Kidney (tissue), 14 donors: ENCODE results near the gene UROS. TPM values are rescaled to one million over a fixed set of nuclear protein-coding genes. Genes with fewer than 3 reads are reported as not detected.
A peak's percentile ranks its signal among the peaks of the same experiment; 100 is the strongest.

Experiments
- DNase-seq, 5 donors: peaks; one replicate each; pipeline ENCODE4 v3.0.0-alpha.2; 2013 to 2020
- FAIRE-seq: peaks from 2 replicates; lab custom pipeline; 2012; peaks lifted over from hg19 to GRCh38; lab: Jason Lieb, UNC
- H3K27ac ChIP-seq, 2 donors: one replicate each; pipeline ENCODE4 v1.7.0; 2013; ENCODE audit warnings: low read depth in 2 of 2, low read length in 2 of 2, inconsistent platforms in 1 of 2
- H3K27me3 ChIP-seq: one replicate; pipeline ENCODE4 v1.7.1; 2013; ENCODE audit warnings: low read length, inconsistent platforms; ENCODE audit not compliant: control insufficient read depth, insufficient read depth
- H3K36me3 ChIP-seq, 3 donors: one replicate each; pipeline versions ENCODE4 v1.7.0 to v1.7.1; 2013; ENCODE audit warnings: low read length in 3 of 3, control low read depth in 1 of 3, inconsistent platforms in 1 of 3; ENCODE audit not compliant: insufficient read depth in 3 of 3, control insufficient read depth in 2 of 3
- H3K4me1 ChIP-seq, 3 donors: one replicate each; pipeline versions ENCODE4 v1.7.0 to v1.7.1; 2013; ENCODE audit warnings: low read length in 3 of 3, inconsistent platforms in 1 of 3, low read depth in 1 of 3; ENCODE audit not compliant: control insufficient read depth in 2 of 3, insufficient read depth in 2 of 3
- H3K4me3 ChIP-seq, 3 donors: one replicate each; pipeline versions ENCODE4 v1.7.0 to v1.8.1; 2013; ENCODE audit warnings: low read length in 3 of 3, control low read depth in 1 of 3, inconsistent platforms in 1 of 3
- H3K9ac ChIP-seq, 3 donors: one replicate each; pipeline versions ENCODE4 v1.7.0 to v1.7.1; 2013; ENCODE audit warnings: low read length in 3 of 3, control low read depth in 1 of 3, inconsistent platforms in 1 of 3
- H3K9me3 ChIP-seq, 3 donors: one replicate each; pipeline versions ENCODE4 v1.7.0 to v1.7.1; 2013; ENCODE audit warnings: low read length in 3 of 3, control low read depth in 1 of 3, inconsistent platforms in 1 of 3; ENCODE audit not compliant: control insufficient read depth in 2 of 3, insufficient read depth in 1 of 3
- intact Hi-C: fragments of 100-400 bp; cut with DNase I; formaldehyde crosslinking; loops from one replicate; pipeline ENCODE4 v1.11.1; 2022
- polyA plus RNA-seq: library from polyadenylated mRNA; stranded (reverse); fragments of 350-450 nt; fragmentation: Illumina TruSeq; extraction: RNeasy Lipid Tissue Mini Kit (QIAGEN cat#74804); gene quantifications from one replicate; pipeline ENCODE4 v1.2.3, GENCODE V29; 2014; ENCODE audit warnings: low read depth, low replicate concordance; ENCODE audit not compliant: insufficient read depth
- total RNA-seq: library from RNA; stranded (reverse); fragmentation: NEBNext Ultra II Directional; extraction: Animal tissue kit (Norgen Biotek cat#: 25700); gene quantifications from one replicate; pipeline ENCODE4 v1.2.1, GENCODE V29; 2021
- TF ChIP-seq, protein P1 (sequence below): IDR thresholded peaks from 3 replicates; pipeline ENCODE4 v1.5.1; 2012; ENCODE audit warnings: mild to moderate bottlenecking, moderate library complexity, borderline replicate concordance; ENCODE audit not compliant: insufficient read depth; ENCODE audit errors: extremely low read depth
- donor health status: control.
- donor health status: control.
- donor health status: control.
- donor health status: control.
- donor health status: control.
- donor health status: DM: yes; HTN: yes; CAD: no.
- donor health status: Normal renal cell carcinoma (clear cell type).

The UROS gene
- total and polyA plus RNA-seq, 2 donors from 2014 or later, result 42.1 to 81.7 TPM

DNA sequence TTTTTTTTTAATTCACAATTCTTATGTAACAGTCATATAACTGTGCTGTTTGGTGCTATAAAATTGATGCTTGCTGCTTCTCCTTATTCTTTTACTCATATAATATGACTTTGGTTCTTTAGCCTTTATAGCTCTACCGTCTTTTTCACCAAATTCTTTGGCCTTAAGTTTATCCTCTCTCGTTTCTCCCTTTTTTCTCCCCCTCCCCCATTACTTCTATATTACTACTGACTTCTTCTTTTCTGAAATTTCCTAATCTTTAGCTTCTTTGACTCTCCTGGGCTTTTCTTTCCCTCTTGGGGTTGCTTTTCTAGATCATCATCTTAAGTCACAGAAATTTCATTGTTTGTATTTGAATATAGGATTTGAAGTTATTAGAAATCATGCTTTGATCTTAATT, 4.1 kb upstream of the UROS start:
- Histone ChIP-seq H3K27me3 (no peaks in the 10 kb centered on the region), H3K9ac (no peak overlapping the region), H3K4me1 (peaks cover 0 to 10% (median 9%) of the 10 kb centered on the region in 3 donors), H3K9me3 (no peaks in the 10 kb centered on the region), H3K36me3 (peaks cover 9 to 33% (median 27%) of the 10 kb centered on the region in 3 donors), H3K27ac (no peak overlapping the region), H3K4me3 (no peak overlapping the region)
- FAIRE-seq, result no peak
- TF ChIP-seq, protein P1, sequence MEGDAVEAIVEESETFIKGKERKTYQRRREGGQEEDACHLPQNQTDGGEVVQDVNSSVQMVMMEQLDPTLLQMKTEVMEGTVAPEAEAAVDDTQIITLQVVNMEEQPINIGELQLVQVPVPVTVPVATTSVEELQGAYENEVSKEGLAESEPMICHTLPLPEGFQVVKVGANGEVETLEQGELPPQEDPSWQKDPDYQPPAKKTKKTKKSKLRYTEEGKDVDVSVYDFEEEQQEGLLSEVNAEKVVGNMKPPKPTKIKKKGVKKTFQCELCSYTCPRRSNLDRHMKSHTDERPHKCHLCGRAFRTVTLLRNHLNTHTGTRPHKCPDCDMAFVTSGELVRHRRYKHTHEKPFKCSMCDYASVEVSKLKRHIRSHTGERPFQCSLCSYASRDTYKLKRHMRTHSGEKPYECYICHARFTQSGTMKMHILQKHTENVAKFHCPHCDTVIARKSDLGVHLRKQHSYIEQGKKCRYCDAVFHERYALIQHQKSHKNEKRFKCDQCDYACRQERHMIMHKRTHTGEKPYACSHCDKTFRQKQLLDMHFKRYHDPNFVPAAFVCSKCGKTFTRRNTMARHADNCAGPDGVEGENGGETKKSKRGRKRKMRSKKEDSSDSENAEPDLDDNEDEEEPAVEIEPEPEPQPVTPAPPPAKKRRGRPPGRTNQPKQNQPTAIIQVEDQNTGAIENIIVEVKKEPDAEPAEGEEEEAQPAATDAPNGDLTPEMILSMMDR, result no peak
- intact Hi-C loops, result no loop called here
- no peak for DNase-seq

DNA sequence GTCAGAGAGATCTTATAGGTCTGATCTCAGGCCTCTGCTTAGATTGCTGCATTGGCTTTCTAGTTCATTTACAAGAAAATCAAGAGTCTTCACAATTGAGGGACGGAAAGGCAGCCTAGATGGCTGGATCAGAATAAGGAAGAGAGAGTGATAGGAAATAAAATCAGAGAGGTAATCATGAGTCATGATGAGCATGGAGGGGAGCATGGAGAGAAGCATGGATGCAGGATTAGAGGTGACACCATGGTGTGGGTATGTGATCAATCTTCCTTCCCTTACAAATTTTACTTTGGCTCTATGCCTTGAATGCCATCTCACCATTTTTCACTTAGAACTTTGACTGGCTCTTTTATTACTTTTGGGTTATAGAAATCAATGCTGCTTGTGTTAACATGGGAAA, 1.7 kb upstream of the UROS start:
- Histone ChIP-seq H3K27ac (no peak overlapping the region), H3K9ac (peak overlapping the region in 1 of 3 donors; percentile 90), H3K36me3 (peaks cover 9 to 18% (median 15%) of the 10 kb centered on the region in 3 donors), H3K4me3 (peak overlapping the region in 2 of 3 donors; percentile 13 to 99), H3K4me1 (peaks cover 0 to 18% (median 15%) of the 10 kb centered on the region in 3 donors), H3K27me3 (no peaks in the 10 kb centered on the region), H3K9me3 (no peaks in the 10 kb centered on the region)
- TF ChIP-seq, protein P1, result no peak
- FAIRE-seq, result no peak
- DNase-seq, result no peak
- intact Hi-C loops, result no loop called here

DNA sequence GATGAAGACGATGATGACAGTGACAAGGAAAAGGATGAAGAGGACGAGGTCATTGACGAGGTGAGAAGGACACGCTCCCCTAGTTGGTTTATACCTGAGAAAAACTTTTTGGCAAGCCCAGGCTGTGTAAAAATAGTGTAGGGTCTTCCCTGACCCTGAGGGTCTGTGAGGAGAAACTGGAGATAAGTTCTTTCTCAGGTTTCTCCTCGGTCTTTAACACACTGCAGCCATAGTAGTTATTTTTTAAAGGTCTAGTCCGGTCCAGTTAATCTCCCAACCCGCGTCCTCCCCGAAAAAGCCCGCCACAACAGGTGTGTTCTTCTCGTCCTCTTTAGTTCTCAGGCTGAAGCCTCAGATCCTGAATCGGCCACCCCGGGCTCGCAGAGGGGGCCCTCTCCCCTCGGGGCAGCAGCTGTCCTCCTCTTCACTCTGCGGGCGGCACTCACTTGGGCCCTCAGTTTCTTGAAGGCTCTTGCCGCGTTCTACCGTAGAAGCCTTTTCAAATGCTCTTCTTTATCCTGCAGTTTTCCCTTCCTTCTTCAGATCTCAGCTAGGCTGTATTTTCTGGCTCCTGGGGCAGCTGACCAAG, 699 bp upstream of the UROS start:
- no peaks in the 10 kb centered on the region for H3K27me3 ChIP-seq
- TF ChIP-seq, protein P1, result no peak
- DNase-seq, result peak in 3 of 5 donors; percentile 2 to 47 (median 7)
- peak overlapping the region; percentile 97 to 99 for H3K27ac ChIP-seq
- peak overlapping the region; percentile 90 to 100 (median 92) for H3K9ac ChIP-seq
- no peaks in the 10 kb centered on the region for H3K9me3 ChIP-seq
- peaks cover 6 to 17% (median 9%) of the 10 kb centered on the region in 3 donors for H3K36me3 ChIP-seq
- peak overlapping the region; percentile 98 to 100 (median 99) for H3K4me3 ChIP-seq
- intact Hi-C loops, result no loop called here
- no peak for FAIRE-seq
- peaks cover 0 to 18% (median 15%) of the 10 kb centered on the region in 3 donors for H3K4me1 ChIP-seq
